HG03103 (cell line): Measurements from ENCODE around the gene CREB1.

Experiments used
- ATAC-seq: cut with Tn5 transposase; IDR thresholded peaks from one replicate; pipeline ENCODE4 v1.9.1; 2021; ENCODE audit warnings: low read depth; ENCODE audit not compliant: unreplicated experiment

The CREB1 gene

GRCh38 chr2:207503234-207503633, 26.5 kb upstream of the CREB1 start:
- peak; percentile 59 for ATAC-seq

GRCh38 chr2:207504513-207505170, 25.1 kb upstream of the CREB1 start:
- ATAC-seq: no peak

- ATAC-seq: no peak
Observed at GRCh38 chr2:207505171-207505570, 24.6 kb upstream of the CREB1 start.

- no peak for ATAC-seq
Observed at GRCh38 chr2:207505728-207506127, 24.0 kb upstream of the CREB1 start.

- no peak for ATAC-seq
Observed at GRCh38 chr2:207506426-207506825, 23.3 kb upstream of the CREB1 start.

- ATAC-seq: no peak
Observed at GRCh38 chr2:207510148-207510547, 19.6 kb upstream of the CREB1 start.

GRCh38 chr2:207511851-207512250, 17.9 kb upstream of the CREB1 start:
- no peak for ATAC-seq

GRCh38 chr2:207512356-207512755, 17.4 kb upstream of the CREB1 start:
- no peak for ATAC-seq

- ATAC-seq: no peak
Observed at GRCh38 chr2:207513551-207514257, 16.1 kb upstream of the CREB1 start.

- no peak for ATAC-seq
Observed at GRCh38 chr2:207514451-207514850, 15.3 kb upstream of the CREB1 start.

- no peak for ATAC-seq
Observed at GRCh38 chr2:207515671-207516070, 14.1 kb upstream of the CREB1 start.

GRCh38 chr2:207516206-207516605, 13.6 kb upstream of the CREB1 start:
- ATAC-seq: no peak

- ATAC-seq: no peak
Observed at GRCh38 chr2:207523005-207523404, 6.8 kb upstream of the CREB1 start.

- ATAC-seq: no peak
Observed at GRCh38 chr2:207525296-207525695, 4.5 kb upstream of the CREB1 start.

- ATAC-seq: peak; percentile 3
Observed at GRCh38 chr2:207528980-207529329, 807 bp upstream of the CREB1 start.

- ATAC-seq: peak; percentile 3
Observed at GRCh38 chr2:207530160-207531031, 634 bp downstream of the CREB1 start.

GRCh38 chr2:207531032-207531952, 1.5 kb downstream of the CREB1 start:
- no peak for ATAC-seq

GRCh38 chr2:207532676-207533075, 2.9 kb downstream of the CREB1 start:
- ATAC-seq: no peak

GRCh38 chr2:207533461-207534008, 3.8 kb downstream of the CREB1 start:
- ATAC-seq: no peak

- no peak for ATAC-seq
Observed at GRCh38 chr2:207534417-207534816, 4.7 kb downstream of the CREB1 start.
